Stimulated activated CD4-positive, alpha-beta T cell treated with anti-CD3 and anti-CD28 coated beads, TNF-alpha, amount 100 ng/mL, for 24 hours (primary cell): ENCODE results near the gene CHST11.

ENCODE experiments used
- DNase-seq, 3 experiments: peaks; one replicate each; pipeline ENCODE4 v3.0.0-alpha.2; 2020; ENCODE audit warnings: low read depth in 3 of 3

CHST11 gene

DNA sequence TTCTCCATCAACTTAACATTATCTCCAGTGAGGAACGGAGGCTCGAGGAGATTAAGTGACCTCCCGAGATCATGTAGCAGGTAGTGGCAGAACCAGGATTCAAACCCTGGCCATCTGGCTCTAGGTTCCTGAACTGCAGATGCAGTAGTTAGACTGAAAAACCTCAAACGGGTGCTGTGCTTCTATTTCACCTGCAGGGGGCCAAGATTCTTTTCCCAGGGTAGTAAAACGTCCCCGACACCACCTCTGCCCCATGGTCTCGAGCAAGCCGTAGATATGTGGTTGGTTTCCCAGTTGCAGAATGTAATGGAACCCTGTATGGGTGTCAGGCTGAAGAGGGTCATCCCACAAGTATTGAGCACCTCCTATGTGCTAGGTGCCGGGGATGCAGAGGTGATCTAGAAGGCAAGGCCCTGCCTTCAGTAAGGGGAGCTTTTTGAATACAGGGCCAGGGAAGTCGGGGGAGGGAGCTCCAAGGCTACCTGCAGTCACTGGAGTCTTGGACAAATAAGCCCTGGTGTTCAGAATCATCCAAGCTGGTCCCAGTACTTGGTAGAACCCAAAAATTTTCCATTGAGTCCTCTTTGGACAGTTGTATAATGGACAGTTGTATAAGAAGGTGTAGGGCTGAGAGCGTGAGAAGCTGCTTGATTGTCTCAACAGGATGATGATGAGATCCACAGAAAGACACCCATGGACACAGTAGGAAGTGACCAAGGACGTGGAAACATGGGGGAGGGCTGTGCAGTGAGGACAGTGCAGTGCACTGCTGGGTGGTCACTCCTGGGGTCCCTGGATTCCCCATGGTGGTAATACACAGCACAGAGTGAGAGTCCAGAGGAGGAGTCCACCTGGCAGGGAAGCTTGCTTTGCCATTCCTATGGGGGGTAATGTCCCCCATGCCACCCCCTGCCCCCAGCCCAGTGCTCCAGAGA lies 197.2 kb downstream of the CHST11 start:
- no peak for DNase-seq

DNA sequence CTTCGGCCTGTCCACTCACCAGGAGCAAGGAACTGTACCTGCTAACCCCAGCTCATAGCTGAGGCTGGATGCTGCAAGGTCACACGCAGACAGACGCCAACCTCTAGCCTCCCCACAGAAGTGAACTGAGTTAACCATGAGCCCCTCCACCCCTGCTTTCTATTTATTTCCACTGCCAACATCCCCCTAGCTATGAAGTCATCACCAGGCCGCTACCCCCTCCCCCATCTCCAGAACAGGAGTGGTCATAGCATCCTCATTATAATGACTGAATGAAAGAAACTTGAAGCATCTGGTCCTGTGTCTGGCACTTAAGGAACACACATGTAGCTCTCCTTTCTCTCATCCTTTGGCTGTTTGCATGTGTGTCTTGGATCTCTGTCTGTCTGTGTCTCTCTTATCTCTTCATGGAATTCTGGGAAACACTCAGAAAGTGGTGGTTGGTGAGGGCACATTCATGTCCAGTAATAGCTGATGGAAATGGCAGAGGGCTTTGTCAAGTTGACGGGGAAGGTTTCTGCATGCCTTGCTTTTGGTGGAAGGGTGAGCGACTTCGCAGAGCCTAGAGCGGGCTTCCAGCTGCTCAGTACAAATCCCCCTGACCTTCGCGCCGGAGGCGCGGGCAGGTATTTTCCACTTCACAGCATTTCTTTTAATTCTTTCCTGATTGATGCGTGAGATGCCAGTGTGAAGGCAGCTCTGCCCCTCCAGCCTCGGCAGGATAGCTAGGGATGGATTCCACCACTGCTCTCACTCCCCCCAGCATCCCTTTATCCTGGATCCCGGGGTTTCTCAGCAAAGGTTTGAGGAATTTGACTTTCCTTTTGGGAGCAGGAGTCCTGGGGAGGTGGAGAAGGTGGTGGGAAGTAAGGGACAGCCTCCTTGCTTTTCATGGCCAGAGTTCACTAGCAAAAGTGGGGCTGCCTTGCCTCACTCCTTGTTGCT lies 198.2 kb downstream of the CHST11 start:
- DNase-seq: no peak

GRCh38 chr12:104656383-104656782 lies 199.6 kb downstream of the CHST11 start:
- no peak for DNase-seq

GRCh38 chr12:104656921-104657320 lies 200.2 kb downstream of the CHST11 start:
- no peak for DNase-seq

DNA sequence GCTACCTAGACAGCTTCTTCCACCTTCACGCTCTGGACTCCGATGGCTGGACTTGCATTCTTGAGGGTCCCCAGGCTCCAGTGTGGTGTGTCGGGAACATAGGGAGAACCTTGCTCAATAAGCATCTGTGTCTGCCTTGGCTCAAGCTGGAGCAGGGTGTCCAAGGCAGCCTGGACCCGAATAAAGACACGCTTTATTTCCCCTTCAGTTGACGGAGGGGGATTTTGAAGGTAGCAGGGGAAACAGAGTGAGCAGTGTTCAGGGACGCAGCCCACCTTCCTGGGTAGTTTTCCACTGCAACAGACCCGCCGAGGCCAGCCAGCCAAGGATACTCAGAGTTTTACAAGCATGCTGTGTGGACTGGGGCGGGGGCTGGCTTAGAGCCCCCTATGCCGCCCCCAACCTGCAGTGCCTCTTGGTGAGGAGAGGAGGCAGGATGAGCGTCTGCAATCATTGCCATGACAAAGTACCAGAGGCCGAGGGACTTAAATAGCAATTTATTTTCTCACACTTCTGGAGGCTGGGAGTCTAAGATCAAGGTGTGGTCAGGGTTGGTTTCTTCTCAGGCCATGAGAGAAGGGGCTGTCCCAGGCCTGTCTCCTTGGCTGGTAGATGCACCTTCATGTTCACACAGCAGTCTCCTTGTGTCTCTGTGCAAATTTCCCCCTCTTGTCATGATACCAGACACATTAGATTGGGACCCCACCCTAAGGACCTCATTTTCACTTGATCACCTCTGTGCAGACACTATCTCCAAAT lies 201.2 kb downstream of the CHST11 start:
- DNase-seq: no peak

GRCh38 chr12:104659058-104659457 lies 202.3 kb downstream of the CHST11 start:
- DNase-seq: no peak

DNA sequence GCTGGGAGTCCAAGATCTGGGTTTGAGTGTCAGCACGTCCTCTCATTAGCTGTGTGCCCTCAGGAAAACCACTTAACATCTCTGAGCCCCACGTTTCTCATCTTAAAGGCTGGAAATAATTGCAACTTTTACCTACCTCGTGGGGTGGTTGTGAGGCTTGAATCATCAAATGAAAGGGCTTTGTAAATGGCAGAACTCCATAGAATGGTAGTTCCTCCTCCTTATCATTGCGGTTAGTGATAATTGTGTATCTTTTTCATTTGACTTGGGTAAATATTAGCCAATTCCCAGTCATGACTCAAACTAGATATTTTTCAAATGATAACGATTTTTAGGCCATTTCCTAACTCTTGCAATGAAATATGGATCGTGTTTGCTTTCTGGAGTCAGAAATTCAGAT lies 205.5 kb downstream of the CHST11 start:
- DNase-seq: no peak

DNA sequence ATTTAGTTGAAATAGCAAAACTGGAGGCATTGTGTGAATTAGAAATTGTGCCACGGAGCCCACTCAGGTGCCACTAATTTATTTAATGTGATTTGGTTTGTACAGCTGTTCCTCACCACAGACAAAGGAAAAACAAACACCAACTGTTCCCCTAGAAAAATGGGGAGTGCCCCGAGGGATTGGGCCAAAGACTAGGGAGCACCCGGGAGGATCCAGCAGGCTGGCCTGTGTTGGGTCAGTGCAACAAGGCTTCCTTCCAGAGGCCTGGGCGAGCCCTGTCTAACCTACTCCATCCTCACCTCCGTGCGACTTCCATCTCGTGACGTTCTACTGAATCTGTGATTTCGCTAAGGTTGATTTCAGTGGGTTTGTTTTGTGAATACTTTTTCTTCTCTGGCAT lies 206.2 kb downstream of the CHST11 start:
- no peak for DNase-seq

DNA sequence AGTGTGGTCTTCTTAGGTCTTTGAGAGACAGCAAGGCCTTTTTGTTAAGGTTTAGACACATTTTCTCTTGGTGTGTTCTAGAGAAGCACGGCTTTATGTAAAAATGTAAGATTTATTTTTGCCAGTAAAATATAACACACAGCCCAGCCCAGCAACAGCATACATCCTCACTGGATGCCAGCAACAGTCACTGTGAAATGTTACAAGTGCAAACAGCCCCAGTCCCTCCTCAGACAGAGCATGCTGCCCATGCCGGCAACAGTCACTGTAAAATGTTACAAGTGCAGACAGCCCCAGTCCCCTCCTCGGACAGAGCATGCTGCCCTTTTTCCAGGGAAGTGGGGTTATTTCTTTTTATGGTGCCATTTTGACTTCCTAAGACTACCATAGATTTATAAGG lies 207.6 kb downstream of the CHST11 start:
- DNase-seq: no peak

- DNase-seq: no peak
Observed at GRCh38 chr12:104665296-104665695, 208.5 kb downstream of the CHST11 start.

DNA sequence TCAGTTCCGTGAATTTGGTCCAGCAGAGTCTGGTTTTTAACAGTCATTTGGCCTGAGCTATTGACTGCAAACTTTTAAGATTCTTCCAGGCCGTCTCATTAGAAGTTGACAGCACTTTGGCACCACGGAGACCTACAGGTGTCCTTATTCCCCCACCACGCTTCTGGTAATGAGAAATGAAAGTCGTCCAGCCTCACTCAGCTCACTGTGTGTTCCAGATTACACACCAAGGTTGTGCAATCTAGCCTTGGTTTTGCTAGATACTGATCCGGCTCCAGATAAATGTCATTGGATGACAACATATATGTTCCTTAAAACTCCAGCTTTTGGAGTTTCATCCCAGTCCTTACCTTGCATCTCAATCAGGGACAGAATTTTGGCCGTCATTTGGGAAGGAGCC lies 210.4 kb downstream of the CHST11 start:
- no peak for DNase-seq

- no peak for DNase-seq
Observed at GRCh38 chr12:104668274-104668718, 211.5 kb downstream of the CHST11 start.

GRCh38 chr12:104669089-104669721 lies 212.5 kb downstream of the CHST11 start:
- no peak for DNase-seq

GRCh38 chr12:104669851-104670337 lies 213.1 kb downstream of the CHST11 start:
- DNase-seq: no peak

DNA sequence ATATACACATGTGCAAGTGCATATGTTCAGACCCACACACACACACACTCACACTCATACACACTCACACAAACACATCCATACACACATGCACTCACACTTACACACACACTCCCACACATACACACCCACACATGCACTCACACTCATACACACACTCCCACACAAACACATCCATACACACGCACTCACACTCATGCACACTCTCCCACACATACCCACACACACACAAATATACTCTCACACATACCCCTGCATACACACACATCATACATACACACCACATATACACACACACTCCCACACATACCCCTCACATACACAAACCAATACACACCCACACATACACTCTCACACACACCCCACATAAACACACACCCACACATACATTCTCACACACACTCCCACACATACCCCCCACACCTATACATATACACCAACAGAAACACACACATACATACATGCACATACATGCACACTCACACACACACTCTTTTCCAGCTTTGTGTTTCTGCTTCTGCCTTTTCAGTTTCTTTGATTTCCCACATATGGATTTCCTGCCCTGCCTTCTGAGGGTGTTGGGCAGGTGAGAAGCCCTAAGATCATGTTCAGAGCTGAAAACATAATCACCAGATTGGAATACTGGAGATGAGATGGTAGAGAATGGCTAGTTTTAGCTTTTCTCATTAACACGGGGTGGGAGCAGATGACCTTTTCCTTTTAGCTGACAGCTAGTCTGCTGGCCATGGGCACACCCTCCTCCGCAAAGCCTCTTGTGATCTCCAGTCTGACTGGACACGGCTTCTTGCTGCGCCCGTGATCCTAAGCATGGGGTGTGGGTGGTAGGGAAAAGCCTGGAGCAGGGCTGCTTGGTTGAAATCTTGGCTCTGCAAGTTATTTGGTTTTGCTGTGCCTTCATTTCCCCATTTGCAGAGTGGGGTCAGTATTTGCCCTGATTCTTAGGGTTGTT lies 214.0 kb downstream of the CHST11 start:
- no peak for DNase-seq

DNA sequence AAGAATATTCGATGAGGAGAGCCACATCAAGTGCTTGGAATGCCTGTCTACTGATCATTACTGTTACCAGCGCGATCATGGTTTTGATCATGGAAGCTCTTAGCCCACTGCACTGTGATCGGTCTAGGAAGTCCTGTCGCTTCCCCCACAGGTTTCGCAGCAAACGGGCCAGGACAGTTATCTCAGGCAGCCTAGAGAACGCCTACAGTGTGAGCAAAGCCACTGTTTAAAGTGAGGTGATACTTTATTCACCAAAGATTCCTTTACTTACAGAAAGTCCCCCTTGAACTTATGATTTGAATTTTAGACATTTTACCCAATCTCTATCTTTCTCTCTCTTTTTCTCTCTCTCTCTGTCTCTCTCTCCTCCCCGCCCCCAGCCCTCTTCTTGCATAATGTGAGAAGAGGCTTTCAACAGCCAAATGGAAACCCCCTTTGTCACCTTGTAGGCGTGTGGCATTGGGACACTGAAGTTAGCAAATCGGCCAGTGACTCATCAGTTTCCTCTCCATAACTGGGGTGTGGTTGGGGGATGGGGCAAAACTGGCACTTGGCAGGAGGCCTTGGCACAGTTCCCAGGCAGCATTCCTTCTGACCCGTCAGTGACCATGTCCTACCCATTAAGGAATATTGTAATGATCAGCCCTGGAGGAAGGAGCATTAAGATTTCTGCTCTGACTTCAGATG lies 214.8 kb downstream of the CHST11 start:
- DNase-seq: peak; percentile 76 to 87 (median 81)

DNA sequence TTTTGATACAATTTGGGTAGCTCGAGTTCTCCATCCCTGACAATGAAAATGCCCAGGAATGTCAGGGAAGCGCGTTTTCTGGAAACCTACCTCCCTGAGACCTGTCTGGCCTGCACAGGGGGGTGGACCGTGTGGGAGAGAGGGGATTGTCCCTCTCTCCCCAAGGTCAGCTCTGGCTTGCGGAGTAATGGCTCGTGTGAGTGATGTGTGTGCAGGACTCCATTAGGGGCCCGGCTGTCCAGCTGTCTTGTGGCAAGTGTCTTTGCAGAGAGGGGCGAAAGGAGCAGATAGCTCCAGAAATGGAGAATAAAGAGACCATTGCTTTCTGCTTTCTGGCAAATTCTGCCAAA lies 215.3 kb downstream of the CHST11 start:
- no peak for DNase-seq

- DNase-seq: no peak
Observed at GRCh38 chr12:104672501-104673265, 215.9 kb downstream of the CHST11 start.

DNA sequence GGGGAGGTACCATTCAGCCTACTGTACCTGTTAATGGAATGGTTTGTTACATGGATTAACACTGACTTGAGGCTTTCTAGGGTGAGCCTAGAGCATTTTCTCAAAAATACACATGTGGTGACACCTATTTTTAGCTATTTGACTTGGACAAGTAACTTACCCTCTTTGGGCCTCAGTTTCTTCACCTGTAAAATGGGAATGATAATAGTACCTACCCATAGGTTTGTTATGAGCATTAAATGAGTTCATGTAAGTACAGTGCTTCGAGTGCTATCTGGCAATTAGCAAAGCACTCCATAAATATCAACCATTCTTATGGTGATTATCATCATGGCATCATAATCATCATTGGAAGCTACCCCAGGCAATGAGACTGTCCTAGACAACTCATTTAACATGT lies 216.5 kb downstream of the CHST11 start:
- DNase-seq: no peak
